ENCODE results near the gene MYH13.

DNA sequence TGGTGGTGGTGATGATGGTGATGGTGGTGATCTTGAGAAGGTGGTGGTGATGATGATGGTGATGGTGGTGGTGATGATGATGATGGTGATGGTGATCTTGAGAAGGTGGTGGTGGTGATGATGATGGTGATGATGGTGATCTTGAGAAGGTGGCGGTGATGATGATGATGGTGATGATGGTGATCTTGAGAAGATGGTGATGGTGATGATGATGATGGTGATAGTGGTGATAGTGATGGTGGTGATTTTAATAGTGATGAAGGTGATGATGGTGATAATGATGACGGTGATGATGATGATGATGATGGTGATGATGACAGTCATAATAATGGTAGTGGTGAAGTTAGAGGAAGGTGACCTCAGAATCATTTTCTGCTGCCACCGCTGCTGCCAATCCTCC is 75.1 kb downstream of the MYH13 start:
- TF ChIP-seq CTCF (IDR thresholded peaks at IDR 0.05) = no peak
- no peak for TF ChIP-seq AR (CRISPR knock-in tag; IDR thresholded peaks at IDR 0.05)
- no peak for TF ChIP-seq JUN (CRISPR knock-in tag; IDR thresholded peaks at IDR 0.05)
- no peak for TF ChIP-seq ZNF263 (CRISPR knock-in tag; IDR thresholded peaks at IDR 0.05; ENCODE audit: low read depth)
- TF ChIP-seq ZNF671 (CRISPR knock-in tag; IDR thresholded peaks at IDR 0.05) = no peak
- no peak for TF ChIP-seq SMAD4 (CRISPR knock-in tag; IDR thresholded peaks at IDR 0.05)
- TF ChIP-seq, protein P1, sequence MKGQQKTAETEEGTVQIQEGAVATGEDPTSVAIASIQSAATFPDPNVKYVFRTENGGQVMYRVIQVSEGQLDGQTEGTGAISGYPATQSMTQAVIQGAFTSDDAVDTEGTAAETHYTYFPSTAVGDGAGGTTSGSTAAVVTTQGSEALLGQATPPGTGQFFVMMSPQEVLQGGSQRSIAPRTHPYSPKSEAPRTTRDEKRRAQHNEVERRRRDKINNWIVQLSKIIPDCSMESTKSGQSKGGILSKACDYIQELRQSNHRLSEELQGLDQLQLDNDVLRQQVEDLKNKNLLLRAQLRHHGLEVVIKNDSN (CRISPR knock-in tag; IDR thresholded peaks at IDR 0.05) = no peak
- TF ChIP-seq FOXP4 (CRISPR knock-in tag; IDR thresholded peaks at IDR 0.05) = no peak
- TF ChIP-seq HMGXB4 (CRISPR knock-in tag; IDR thresholded peaks at IDR 0.05) = no peak
- TF ChIP-seq, protein P2, sequence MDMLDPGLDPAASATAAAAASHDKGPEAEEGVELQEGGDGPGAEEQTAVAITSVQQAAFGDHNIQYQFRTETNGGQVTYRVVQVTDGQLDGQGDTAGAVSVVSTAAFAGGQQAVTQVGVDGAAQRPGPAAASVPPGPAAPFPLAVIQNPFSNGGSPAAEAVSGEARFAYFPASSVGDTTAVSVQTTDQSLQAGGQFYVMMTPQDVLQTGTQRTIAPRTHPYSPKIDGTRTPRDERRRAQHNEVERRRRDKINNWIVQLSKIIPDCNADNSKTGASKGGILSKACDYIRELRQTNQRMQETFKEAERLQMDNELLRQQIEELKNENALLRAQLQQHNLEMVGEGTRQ (CRISPR knock-in tag; IDR thresholded peaks at IDR 0.05) = no peak
